ENCODE results near the gene PTPRN2. TPM values are rescaled to one million over a fixed set of nuclear protein-coding genes. Genes with fewer than 3 reads are reported as not detected.

Gene PTPRN2
- total RNA-seq, 4 donors from 2014 or later = 6.6 to 10.7 (median 8.2) TPM

- Histone ChIP-seq H3K9me3 (peaks cover 0 to 30% (median 0%) of the 10 kb centered on the region in 4 donors), H3K36me3 (no peaks in the 10 kb centered on the region), H3K27me3 (no peaks in the 10 kb centered on the region), H3K4me1 (no peaks in the 10 kb centered on the region), H3K27ac (peak overlapping the region in 1 of 4 donors; percentile 82), H3K4me3 (no peak overlapping the region)
- no peak for TF ChIP-seq EP300 (IDR thresholded peaks at IDR 0.05)
- TF ChIP-seq CTCF (IDR thresholded peaks at IDR 0.05) = no peak
- no peak for TF ChIP-seq POLR2A (IDR thresholded peaks at IDR 0.05)
- DNase-seq (ENCODE audit: low spot score in 2 of 2) = peak in 1 of 2 donors; percentile 1
- 81 to 86% methylated on average over 29 of the region's 29 CpGs for WGBS, 2 donors
Observed at GRCh38 chr7:158280448-158281144, 307.0 kb downstream of the PTPRN2 start.

DNA sequence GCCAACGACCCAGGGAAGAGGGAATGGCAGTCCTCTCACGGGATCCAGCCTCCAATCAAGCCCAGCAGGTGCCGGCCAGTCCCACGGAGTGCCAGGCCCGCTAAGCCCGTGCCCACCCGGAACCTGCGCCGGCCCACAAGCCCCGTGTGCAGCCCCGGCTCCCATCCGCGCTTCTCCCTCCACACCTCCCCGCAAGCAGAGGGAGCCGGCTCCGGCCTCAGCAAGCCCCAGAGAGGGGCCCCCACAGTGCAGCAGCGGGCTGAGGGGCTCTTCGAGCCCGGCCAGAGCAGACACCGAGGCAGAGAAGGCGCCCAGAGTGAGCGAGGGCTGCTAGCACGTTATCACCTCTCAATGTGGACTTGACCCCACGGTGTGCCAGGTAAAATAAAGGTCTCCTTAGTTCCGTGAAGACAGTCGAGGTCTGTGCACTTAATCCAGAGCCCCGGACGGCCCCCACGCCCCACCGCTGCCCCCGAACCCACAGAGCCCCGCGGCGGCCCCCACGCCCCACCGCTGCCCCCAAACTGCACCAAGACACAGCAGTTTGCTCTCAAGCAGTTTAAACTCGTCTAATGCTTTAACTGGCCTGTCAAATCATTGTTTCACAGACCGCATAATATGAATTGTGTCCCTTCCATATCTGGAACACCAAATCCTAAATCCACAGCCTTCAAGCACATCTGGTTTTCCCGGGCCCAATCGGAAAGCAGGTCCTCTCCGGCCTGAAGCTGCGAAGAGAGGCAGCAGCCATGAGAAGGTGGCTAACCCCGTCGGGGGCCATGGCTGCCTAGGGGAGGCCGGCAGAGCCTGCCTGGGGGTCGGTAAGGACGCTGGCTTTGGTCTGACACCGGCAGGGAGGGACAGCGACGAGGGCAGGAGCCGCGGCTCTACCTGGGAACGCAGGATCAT lies 307.8 kb downstream of the PTPRN2 start:
- no peak for TF ChIP-seq EP300 (IDR thresholded peaks at IDR 0.05)
- TF ChIP-seq POLR2A (IDR thresholded peaks at IDR 0.05) = no peak
- no peak for TF ChIP-seq CTCF (IDR thresholded peaks at IDR 0.05)
- no peaks in the 10 kb centered on the region for H3K27me3 ChIP-seq
- H3K4me1 ChIP-seq = no peaks in the 10 kb centered on the region
- H3K4me3 ChIP-seq = no peak overlapping the region
- 90 to 92% methylated on average over 44 to 50 of the region's 53 CpGs for WGBS, 2 donors
- H3K9me3 ChIP-seq = peaks cover 0 to 22% (median 0%) of the 10 kb centered on the region in 4 donors
- H3K36me3 ChIP-seq = no peaks in the 10 kb centered on the region
- peak in 1 of 2 donors; percentile 6 for DNase-seq (ENCODE audit: low spot score in 2 of 2)
- H3K27ac ChIP-seq = peak overlapping the region in 1 of 4 donors; percentile 82

DNA sequence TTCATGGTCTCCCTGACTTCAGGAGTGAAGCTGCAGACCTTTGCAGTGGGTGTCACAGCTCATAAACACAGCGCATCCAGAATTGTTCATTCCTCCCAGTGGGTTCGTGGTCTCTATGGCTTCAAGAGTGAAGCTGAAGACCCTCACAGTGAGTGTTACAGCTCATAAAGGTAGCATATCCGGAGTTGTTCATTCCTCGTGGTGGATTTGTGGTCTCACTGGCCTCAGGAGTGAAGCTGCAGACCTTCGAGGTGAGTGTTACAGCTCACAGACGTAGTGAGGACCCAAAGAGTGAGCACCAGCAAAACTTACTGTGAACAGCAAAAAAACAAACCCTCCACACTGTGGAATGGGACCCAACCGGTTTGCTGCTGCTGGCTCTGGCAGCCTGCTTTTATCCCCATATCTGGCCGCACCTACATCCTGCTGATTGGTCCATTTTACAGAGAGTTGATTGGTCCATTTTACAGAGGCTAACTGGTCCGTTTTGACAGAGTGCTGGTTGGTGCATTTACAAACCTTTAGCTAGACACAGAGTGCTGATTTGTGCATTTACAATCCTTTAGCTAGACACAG lies 308.8 kb downstream of the PTPRN2 start:
- TF ChIP-seq EP300 (IDR thresholded peaks at IDR 0.05) = no peak
- no peak for TF ChIP-seq CTCF (IDR thresholded peaks at IDR 0.05)
- TF ChIP-seq POLR2A (IDR thresholded peaks at IDR 0.05) = no peak
- H3K4me1 ChIP-seq = no peaks in the 10 kb centered on the region
- peaks cover 0 to 13% (median 0%) of the 10 kb centered on the region in 4 donors for H3K9me3 ChIP-seq
- H3K4me3 ChIP-seq = no peak overlapping the region
- peak overlapping the region in 1 of 4 donors; percentile 17 for H3K27ac ChIP-seq
- no peaks in the 10 kb centered on the region for H3K36me3 ChIP-seq
- no peaks in the 10 kb centered on the region for H3K27me3 ChIP-seq
- WGBS, 2 donors = 73 to 76% methylated on average over 9 of the region's 9 CpGs
- peak in 1 of 2 donors; percentile 3 for DNase-seq (ENCODE audit: low spot score in 2 of 2)

DNA sequence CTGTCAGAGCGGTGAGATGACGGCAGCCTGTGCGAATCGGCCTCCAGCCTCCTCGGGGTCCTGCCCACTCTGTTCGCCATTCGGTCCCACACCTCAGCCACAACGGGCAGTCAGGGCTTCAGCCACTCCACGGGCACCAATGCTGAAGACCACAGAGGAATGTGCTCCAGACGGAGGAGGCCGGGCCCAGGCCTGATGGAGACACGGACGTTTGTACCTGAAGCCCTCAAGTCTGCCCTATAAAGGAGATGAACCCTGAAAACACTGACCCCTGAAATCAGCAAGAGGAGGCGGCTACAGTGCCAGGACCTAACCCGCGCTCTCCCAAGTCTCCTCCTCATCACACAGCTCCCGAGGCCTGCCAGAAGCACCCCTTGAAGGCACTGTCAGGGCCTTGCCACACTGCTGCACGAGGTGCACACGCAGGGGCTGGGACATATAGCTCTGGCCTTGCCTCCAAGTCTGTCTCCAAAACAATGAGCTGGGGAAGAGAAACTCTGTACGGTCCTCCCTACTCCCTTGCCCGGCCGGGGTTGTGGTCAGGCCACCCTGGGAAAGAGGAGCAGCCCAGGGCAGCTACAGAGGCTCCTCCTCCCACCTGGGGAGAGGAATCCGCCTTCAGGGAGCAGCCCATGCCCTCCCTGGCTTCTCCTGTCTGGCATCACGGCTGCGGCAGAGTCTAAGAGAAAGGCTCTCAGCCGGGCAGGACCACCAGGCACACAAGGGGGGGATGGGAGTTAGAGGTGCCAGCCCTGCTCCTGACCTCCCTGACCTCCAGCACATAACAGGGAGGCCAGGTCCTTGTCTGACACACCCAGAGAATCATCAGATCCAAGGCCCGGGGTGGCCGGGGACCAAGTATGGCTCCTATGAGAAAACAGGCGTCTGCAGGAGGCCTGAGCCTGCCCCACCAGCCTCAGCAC lies 310.1 kb downstream of the PTPRN2 start:
- no peak overlapping the region for H3K4me3 ChIP-seq
- peak overlapping the region in 2 of 4 donors; percentile 60 to 77 for H3K27ac ChIP-seq
- WGBS, 2 donors = 62 to 63% methylated on average over 24 to 26 of the region's 29 CpGs
- no peaks in the 10 kb centered on the region for H3K27me3 ChIP-seq
- H3K9me3 ChIP-seq = no peaks in the 10 kb centered on the region
- DNase-seq (ENCODE audit: low spot score in 2 of 2) = no peak
- no peaks in the 10 kb centered on the region for H3K4me1 ChIP-seq
- H3K36me3 ChIP-seq = no peaks in the 10 kb centered on the region
- TF ChIP-seq CTCF (IDR thresholded peaks at IDR 0.05) = no peak
- peak in 1 of 2 donors; percentile 34 for TF ChIP-seq EP300 (IDR thresholded peaks at IDR 0.05)
